SU-DHL-6 (cell line): Measurements from ENCODE around the gene PTPRG.

Source experiments
- H2AFZ ChIP-seq: fragments of 200-600 bp; sonication (generic); 2 replicates; pipeline ENCODE4 v1.6.1; 2014; ENCODE audit warnings: low read depth, mild to moderate bottlenecking, moderate library complexity, mixed read lengths, antibody characterized with exemption, low read length; ENCODE audit not compliant: severe bottlenecking
- H3F3A ChIP-seq: fragments of 200-600 bp; shearing (Covaris generic); 2 replicates; pipeline ENCODE4 v1.6.0; 2016; ENCODE audit warnings: antibody characterized with exemption, mild to moderate bottlenecking; ENCODE audit not compliant: insufficient read depth
- H3K27ac ChIP-seq: fragments of 200-600 bp; sonication (generic); 2 replicates; pipeline ENCODE4 v1.5.1; 2016; ENCODE audit warnings: low read depth, mild to moderate bottlenecking, low read length, moderate library complexity, mixed read lengths
- H3K27me3 ChIP-seq: fragments of 200-600 bp; sonication (generic), shearing (Covaris generic); 2 replicates; pipeline ENCODE4 v1.6.0; 2014; ENCODE audit warnings: mild to moderate bottlenecking, low read length
- H3K36me3 ChIP-seq: fragments of 200-600 bp; sonication (generic); 2 replicates; pipeline ENCODE4 v1.6.1; 2014; ENCODE audit warnings: mild to moderate bottlenecking, low read length, mixed read lengths
- H3K4me2 ChIP-seq: fragments of 300-600, 200-600 bp; shearing (Covaris generic), sonication (generic); 2 replicates; pipeline ENCODE4 v1.6.0; 2014; ENCODE audit warnings: low read length, low read depth, mild to moderate bottlenecking; ENCODE audit not compliant: poor library complexity, severe bottlenecking
- H3K4me3 ChIP-seq: fragments of 200-600 bp; sonication (generic); 2 replicates; pipeline ENCODE4 v1.5.1; 2014; ENCODE audit warnings: antibody characterized with exemption, low read length, mild to moderate bottlenecking, mixed read lengths; ENCODE audit not compliant: insufficient read depth, poor library complexity, severe bottlenecking
- H3K79me2 ChIP-seq: fragments of 200-600 bp; sonication (generic); 2 replicates; pipeline ENCODE4 v1.6.1; 2014; ENCODE audit warnings: mild to moderate bottlenecking, low read length, moderate library complexity; ENCODE audit not compliant: insufficient read depth
- H3K9ac ChIP-seq: fragments of 200-600 bp; sonication (generic); 2 replicates; pipeline ENCODE4 v1.7.0; 2014; ENCODE audit warnings: mild to moderate bottlenecking, low read length
- H3K9me2 ChIP-seq: fragments of 200-600 bp; sonication (generic); replicated peaks from 2 replicates; pipeline ENCODE4 v1.6.1; 2014; ENCODE audit warnings: low read length; ENCODE audit not compliant: insufficient read depth
- H3K9me3 ChIP-seq: fragments of 200-600 bp; sonication (generic); 2 replicates; pipeline ENCODE4 v1.6.1; 2014; ENCODE audit warnings: low read length, mixed read lengths; ENCODE audit not compliant: insufficient read depth
- H4K20me1 ChIP-seq: fragments of 200-600 bp; sonication (generic); 2 replicates; pipeline ENCODE4 v1.6.1; 2014; ENCODE audit warnings: low read depth, mild to moderate bottlenecking, antibody characterized with exemption, low read length, moderate library complexity, mixed read lengths
- CTCF ChIP-seq: fragments of 200-600 bp; sonication (generic); IDR thresholded peaks from one replicate; pipeline ENCODE4 v1.5.1; 2017; ENCODE audit warnings: antibody characterized with exemption, mild to moderate bottlenecking, low read length, moderate library complexity; ENCODE audit not compliant: insufficient read depth, poor library complexity, severe bottlenecking
- EZH2phosphoT487 ChIP-seq: fragments of 200-600 bp; sonication (generic), shearing (Covaris generic); conservative IDR thresholded peaks from 2 replicates; pipeline ENCODE4 v1.6.1; 2018; ENCODE audit warnings: mild to moderate bottlenecking, antibody characterized with exemption, low read length, moderate library complexity, mixed read lengths

PTPRG gene

DNA sequence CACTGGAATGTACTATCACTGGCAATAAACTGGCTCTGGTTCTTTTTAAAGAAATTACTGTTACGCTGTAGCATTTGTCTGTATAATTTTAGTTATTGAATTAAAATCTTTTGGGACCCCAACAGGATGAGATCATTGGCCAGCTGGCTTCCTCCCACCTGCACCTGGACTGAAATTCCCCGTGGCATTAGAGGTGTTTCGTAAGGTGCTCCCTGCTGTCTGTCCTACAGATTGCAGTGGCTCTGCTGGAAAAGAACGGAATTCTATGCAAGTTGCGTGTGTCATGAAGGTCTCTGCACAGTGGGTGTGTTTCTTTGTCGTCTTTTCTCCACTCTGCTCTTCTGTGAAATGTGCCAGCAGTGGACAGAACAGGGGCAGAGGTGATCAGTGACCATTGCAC, 383.4 kb downstream of the PTPRG start:
- Histone ChIP-seq H3K27ac (no peak overlapping the region), H3K9ac (no peak overlapping the region), H3K9me3 (no peaks in the 10 kb centered on the region), H3K4me3 (no peak overlapping the region), H3K27me3 (no peaks in the 10 kb centered on the region), H3K9me2 (no peaks in the 10 kb centered on the region), H2AFZ (no peak overlapping the region), H3F3A (no peaks in the 10 kb centered on the region), H4K20me1 (no peaks in the 10 kb centered on the region), H3K79me2 (no peaks in the 10 kb centered on the region), H3K36me3 (no peaks in the 10 kb centered on the region), H3K4me2 (no peak overlapping the region)
- no peak for TF ChIP-seq EZH2phosphoT487
- no peak for TF ChIP-seq CTCF

DNA sequence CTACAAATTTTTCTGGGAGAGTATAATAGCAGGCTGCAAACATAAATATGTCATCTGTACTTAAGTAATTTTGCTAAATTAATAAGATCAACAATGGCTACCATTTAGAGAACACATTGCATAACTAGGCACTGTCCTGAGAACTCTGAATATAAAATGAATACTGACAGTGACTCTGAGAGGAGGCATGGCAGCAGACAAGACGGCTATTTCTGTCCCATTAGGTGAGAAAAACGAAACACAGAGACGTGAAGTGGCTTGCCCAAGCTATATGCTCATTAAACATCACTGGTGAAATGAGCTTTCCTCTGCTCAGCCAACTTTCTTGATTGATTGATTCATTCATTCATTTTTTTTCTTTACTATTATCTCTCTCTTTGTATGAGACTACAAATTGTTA, 384.3 kb downstream of the PTPRG start:
- H2AFZ ChIP-seq = no peak overlapping the region
- H3K9me3 ChIP-seq = no peaks in the 10 kb centered on the region
- TF ChIP-seq EZH2phosphoT487 (no peak), CTCF (no peak)
- no peaks in the 10 kb centered on the region for H3K27me3 ChIP-seq
- no peaks in the 10 kb centered on the region for H3K36me3 ChIP-seq
- no peaks in the 10 kb centered on the region for H3K9me2 ChIP-seq
- no peak overlapping the region for H3K4me2 ChIP-seq
- H3K9ac ChIP-seq = no peak overlapping the region
- H3K27ac ChIP-seq = no peak overlapping the region
- H4K20me1 ChIP-seq = no peaks in the 10 kb centered on the region
- no peak overlapping the region for H3K4me3 ChIP-seq
- no peaks in the 10 kb centered on the region for H3F3A ChIP-seq
- H3K79me2 ChIP-seq = no peaks in the 10 kb centered on the region

- no peaks in the 10 kb centered on the region for H3F3A ChIP-seq
- no peak overlapping the region for H3K9ac ChIP-seq
- no peaks in the 10 kb centered on the region for H3K27me3 ChIP-seq
- no peak overlapping the region for H3K27ac ChIP-seq
- no peak overlapping the region for H2AFZ ChIP-seq
- no peaks in the 10 kb centered on the region for H3K9me3 ChIP-seq
- H3K9me2 ChIP-seq = no peaks in the 10 kb centered on the region
- no peaks in the 10 kb centered on the region for H4K20me1 ChIP-seq
- TF ChIP-seq CTCF (no peak), EZH2phosphoT487 (no peak)
- no peaks in the 10 kb centered on the region for H3K79me2 ChIP-seq
- no peaks in the 10 kb centered on the region for H3K36me3 ChIP-seq
- no peak overlapping the region for H3K4me2 ChIP-seq
- H3K4me3 ChIP-seq = no peak overlapping the region
These were observed 385.4 kb downstream of the PTPRG start for GRCh38 chr3:61946570-61947324.
